ENCODE data around the gene GAB1. TPM values are rescaled to one million over a fixed set of nuclear protein-coding genes. Genes with fewer than 3 reads are reported as not detected.

The GAB1 gene
- total and polyA plus RNA-seq, 3 donors from 2014 or later, result 19.7 to 64.5 (median 61.3) TPM

DNA sequence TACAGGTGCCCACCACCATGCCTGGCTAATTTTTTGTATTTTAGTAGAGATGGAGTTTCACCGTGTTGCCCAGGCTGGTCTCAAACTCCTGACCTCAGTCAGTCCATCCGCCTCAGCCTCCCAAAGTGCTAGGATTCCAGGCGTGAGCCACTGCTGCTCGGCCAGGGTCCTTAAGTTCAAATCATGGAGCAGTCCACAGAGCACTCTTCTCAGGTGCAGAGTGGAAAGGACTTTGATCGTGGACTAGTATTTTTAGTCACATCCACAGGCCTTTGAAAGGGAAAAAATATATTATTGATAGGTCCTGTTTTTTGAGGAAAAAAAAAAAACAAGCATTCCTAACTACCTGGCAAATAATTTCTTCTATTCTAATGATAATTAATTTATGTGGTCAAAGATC is 31.2 kb downstream of the GAB1 start:
- no peak for TF ChIP-seq POLR2A (IDR thresholded peaks at IDR 0.05)
- TF ChIP-seq, protein P1, sequence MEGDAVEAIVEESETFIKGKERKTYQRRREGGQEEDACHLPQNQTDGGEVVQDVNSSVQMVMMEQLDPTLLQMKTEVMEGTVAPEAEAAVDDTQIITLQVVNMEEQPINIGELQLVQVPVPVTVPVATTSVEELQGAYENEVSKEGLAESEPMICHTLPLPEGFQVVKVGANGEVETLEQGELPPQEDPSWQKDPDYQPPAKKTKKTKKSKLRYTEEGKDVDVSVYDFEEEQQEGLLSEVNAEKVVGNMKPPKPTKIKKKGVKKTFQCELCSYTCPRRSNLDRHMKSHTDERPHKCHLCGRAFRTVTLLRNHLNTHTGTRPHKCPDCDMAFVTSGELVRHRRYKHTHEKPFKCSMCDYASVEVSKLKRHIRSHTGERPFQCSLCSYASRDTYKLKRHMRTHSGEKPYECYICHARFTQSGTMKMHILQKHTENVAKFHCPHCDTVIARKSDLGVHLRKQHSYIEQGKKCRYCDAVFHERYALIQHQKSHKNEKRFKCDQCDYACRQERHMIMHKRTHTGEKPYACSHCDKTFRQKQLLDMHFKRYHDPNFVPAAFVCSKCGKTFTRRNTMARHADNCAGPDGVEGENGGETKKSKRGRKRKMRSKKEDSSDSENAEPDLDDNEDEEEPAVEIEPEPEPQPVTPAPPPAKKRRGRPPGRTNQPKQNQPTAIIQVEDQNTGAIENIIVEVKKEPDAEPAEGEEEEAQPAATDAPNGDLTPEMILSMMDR (IDR thresholded peaks at IDR 0.05), result no peak
- no peak for DNase-seq
- Histone ChIP-seq H3K27ac (no peak overlapping the region), H3K27me3 (no peaks in the 10 kb centered on the region), H3K36me3 (ENCODE audit: low read depth, missing control alignments) (no peaks in the 10 kb centered on the region), H3K4me3 (no peak overlapping the region), H3K4me1 (no peaks in the 10 kb centered on the region), H3K9me3 (no peaks in the 10 kb centered on the region)
- WGBS, 2 donors, result 93 to 95% methylated on average over 5 of the region's 5 CpGs
- intact Hi-C loops (cut with DNase I; ENCODE audit: low total_unique reads), result no loop called here

DNA sequence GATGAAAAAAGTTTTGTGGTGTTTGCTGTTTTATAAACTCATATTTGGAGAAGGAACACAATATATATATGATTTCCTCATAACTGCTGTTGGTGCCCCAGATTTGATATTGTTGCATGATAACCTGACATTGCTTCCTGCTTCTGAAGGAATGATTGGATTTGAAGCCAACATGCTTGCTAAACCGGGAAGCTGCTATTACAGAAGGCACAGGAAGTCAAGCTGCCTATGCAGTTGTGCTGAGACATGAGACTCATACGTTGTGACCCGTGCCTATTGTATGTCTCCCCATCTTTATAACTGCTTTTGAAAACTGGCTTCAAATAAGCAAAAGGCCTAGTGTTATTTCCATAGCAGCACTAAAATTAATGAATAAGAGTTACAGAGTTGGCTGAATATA is 32.9 kb downstream of the GAB1 start:
- no peak for DNase-seq
- 66 to 78% methylated on average over 3 of the region's 3 CpGs for WGBS, 2 donors
- no peak overlapping the region for H3K27ac ChIP-seq

DNA sequence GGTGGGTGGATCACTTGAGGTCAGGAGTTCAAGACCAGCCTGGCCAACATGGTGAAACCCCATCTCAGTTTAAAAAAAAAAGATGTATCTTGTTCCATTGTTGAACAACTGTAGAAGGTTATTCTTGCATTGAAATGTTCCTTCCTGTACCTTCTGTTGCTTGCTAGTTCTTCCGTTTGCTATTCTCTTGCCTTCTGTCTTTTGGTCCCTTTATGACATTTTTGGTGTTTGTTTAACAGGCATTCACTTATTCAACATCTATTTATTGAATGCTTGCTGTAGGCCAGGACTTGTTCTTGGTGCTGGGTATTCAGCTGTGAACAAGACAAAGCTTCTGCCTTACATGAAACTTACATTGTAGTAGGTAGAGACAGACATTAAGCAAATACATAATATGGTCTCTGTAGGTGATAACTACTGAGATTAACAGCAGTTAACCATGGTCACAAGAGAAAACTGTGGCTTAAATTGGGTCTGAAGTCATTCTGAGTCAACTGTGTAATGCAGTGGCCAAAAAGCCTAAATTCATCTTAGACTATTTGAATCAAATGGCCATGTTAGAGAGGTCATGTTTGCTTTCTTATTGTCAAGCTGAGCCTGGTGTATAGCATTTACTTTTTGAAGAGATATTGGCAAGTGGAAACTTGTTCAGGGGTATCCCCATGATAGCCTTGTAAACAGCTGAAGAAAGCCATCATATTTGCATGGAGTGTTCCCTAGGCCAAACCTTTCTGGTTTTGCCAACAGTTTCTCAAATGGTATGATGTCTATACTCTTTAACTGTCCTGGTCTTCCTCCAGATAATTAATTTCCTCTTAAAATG is 35.6 kb downstream of the GAB1 start:
- peaks cover 8% of the 10 kb centered on the region for H3K4me1 ChIP-seq
- no peak for DNase-seq
- H3K27me3 ChIP-seq, result no peaks in the 10 kb centered on the region
- intact Hi-C loops (cut with DNase I; ENCODE audit: low total_unique reads), result no loop called here
- H3K4me3 ChIP-seq, result no peak overlapping the region
- no peaks in the 10 kb centered on the region for H3K9me3 ChIP-seq
- H3K27ac ChIP-seq, result no peak overlapping the region
- no peaks in the 10 kb centered on the region for H3K36me3 ChIP-seq (ENCODE audit: low read depth, missing control alignments)
- TF ChIP-seq, protein P1 (IDR thresholded peaks at IDR 0.05), result no peak
- no peak for TF ChIP-seq POLR2A (IDR thresholded peaks at IDR 0.05)
- 87 to 95% methylated on average over 1 of the region's 1 CpG for WGBS, 2 donors

More for the DNA sequence above, 32.9 kb downstream of the GAB1 start:
- no peaks in the 10 kb centered on the region for H3K4me1 ChIP-seq
- H3K4me3 ChIP-seq, result no peak overlapping the region
- no peaks in the 10 kb centered on the region for H3K36me3 ChIP-seq (ENCODE audit: low read depth, missing control alignments)
- no peaks in the 10 kb centered on the region for H3K27me3 ChIP-seq
- no peak for TF ChIP-seq POLR2A (IDR thresholded peaks at IDR 0.05)
- TF ChIP-seq, protein P1 (IDR thresholded peaks at IDR 0.05), result no peak
- H3K9me3 ChIP-seq, result no peaks in the 10 kb centered on the region
- intact Hi-C loops (cut with DNase I; ENCODE audit: low total_unique reads), result no loop called here

DNA sequence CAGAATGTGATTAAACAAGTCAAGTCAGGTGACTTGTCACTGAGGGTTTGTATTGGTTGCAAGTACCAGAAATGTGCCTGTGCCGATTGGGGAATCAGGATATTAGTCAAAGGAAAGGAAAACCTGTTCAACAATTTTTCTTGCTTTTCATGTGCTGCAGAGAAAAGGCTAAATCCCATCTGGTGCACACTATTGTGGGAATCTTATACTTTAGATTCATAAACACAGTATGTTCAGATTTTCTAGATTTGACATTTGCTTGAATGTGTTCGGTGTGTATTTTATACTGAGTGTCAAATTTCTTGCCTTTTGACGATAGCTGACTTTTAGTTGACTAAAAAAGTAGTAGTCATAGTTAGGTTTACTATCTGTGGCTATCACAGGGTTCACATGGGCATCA is 37.6 kb downstream of the GAB1 start:
- TF ChIP-seq, protein P1 (IDR thresholded peaks at IDR 0.05), result no peak
- TF ChIP-seq POLR2A (IDR thresholded peaks at IDR 0.05), result no peak
- H3K9me3 ChIP-seq, result no peaks in the 10 kb centered on the region
- H3K4me1 ChIP-seq, result peaks cover 28% of the 10 kb centered on the region
- DNase-seq, result no peak
- intact Hi-C loops (cut with DNase I; ENCODE audit: low total_unique reads), result no loop called here
- H3K27ac ChIP-seq, result no peak overlapping the region
- H3K36me3 ChIP-seq (ENCODE audit: low read depth, missing control alignments), result no peaks in the 10 kb centered on the region
- no peaks in the 10 kb centered on the region for H3K27me3 ChIP-seq
- H3K4me3 ChIP-seq, result no peak overlapping the region
- 91 to 95% methylated on average over 3 of the region's 3 CpGs for WGBS, 2 donors

DNA sequence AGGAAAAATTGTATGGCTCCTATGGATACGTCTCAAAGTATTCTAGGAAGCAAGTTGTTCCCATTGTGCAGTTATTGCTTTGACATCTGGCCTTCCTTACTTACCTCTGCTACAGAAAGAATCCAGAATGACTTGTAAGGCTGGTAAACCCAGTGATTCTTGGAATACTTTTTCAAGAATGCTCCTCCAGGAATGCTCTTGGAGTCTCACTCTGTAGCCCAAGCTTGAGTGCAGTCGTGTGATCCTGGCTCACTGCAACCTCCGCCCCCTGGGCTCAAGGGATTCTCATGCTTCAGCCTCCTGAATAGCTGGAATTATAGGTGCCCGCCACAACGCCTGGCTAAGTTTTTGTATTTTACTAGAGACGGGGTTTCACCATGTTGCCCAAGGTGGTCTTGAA is 38.1 kb downstream of the GAB1 start:
- Histone ChIP-seq H3K9me3 (no peaks in the 10 kb centered on the region), H3K27ac (no peak overlapping the region), H3K4me1 (peaks cover 32% of the 10 kb centered on the region), H3K36me3 (ENCODE audit: low read depth, missing control alignments) (no peaks in the 10 kb centered on the region), H3K27me3 (no peaks in the 10 kb centered on the region), H3K4me3 (no peak overlapping the region)
- WGBS, 2 donors, result 63 to 81% methylated on average over 6 of the region's 6 CpGs
- DNase-seq, result no peak
- intact Hi-C loops (cut with DNase I; ENCODE audit: low total_unique reads), result no loop called here
- TF ChIP-seq, protein P1 (IDR thresholded peaks at IDR 0.05), result no peak
- no peak for TF ChIP-seq POLR2A (IDR thresholded peaks at IDR 0.05)

Measured in testis (tissue), 3 donors.